Measurements from ENCODE around the gene SWT1. TPM values are rescaled to one million over a fixed set of nuclear protein-coding genes. Genes with fewer than 3 reads are reported as not detected.

SWT1 gene
- total and polyA plus RNA-seq, 9 of the 15 experiments (the other 6 are each of a cell fraction or from before 2014, with no cell fraction given), result 1.5 to 3.4 (median 2.3) TPM

GRCh38 chr1:185156854-185157598 is at the start of gene SWT1, which contains the start of gene TRMT1L (continued):
- TF ChIP-seq MXI1 (IDR thresholded peaks at IDR 0.05; ENCODE audit: low read depth, low read length) (no peak; the same call in 1 of the 2 replicates), ZNF561 (CRISPR knock-in tag; conservative IDR thresholded peaks at IDR 0.05) (no peak), U2AF1 (optimal IDR thresholded peaks at IDR 0.05; ENCODE audit: low read depth, low read length) (peak; percentile 29), HCFC1 (IDR thresholded peaks at IDR 0.05; ENCODE audit: low read depth, low read length) (peak; percentile 98), MNT (conservative IDR thresholded peaks at IDR 0.05) (peak; percentile 76 to 89), KDM5B (IDR thresholded peaks at IDR 0.05; ENCODE audit: insufficient replicate concordance, low read depth, low read length) (peak; percentile 75), SAP30 (IDR thresholded peaks at IDR 0.05; ENCODE audit: borderline replicate concordance, insufficient read depth, low read depth, low read length, poor library complexity, severe bottlenecking) (peak; percentile 62), KLF6 (CRISPR knock-in tag; IDR thresholded peaks at IDR 0.05; ENCODE audit: borderline replicate concordance) (peak; percentile 72; the same call in 1 of the 2 replicates), RAD21 (CRISPR knock-in tag; conservative IDR thresholded peaks at IDR 0.05 in 1 of 2, IDR thresholded peaks at IDR 0.05 in 1 of 2) (no peak)
